Body of pancreas (tissue), 4 donors: ENCODE data around the gene SIRT7. TPM values are rescaled to one million over a fixed set of nuclear protein-coding genes. Genes with fewer than 3 reads are reported as not detected.
A peak's percentile ranks its signal among the peaks of the same experiment; 100 is the strongest.

Source experiments
- ATAC-seq: fragments of 150-250 bp; one replicate; pipeline ENCODE4 v1.9.1; 2016
- DNase-seq, 4 donors: peaks; one replicate each; pipeline ENCODE4 v3.0.0-alpha.2; 2019
- H3K27ac ChIP-seq, 4 donors: fragments of 200-600 bp; sonication (generic); 1 replicate in 3 of 4; 2 replicates in 1 of 4; pipeline versions ENCODE4 v1.5.1 to v1.6.1; 2016 to 2019; ENCODE audit warnings: mild to moderate bottlenecking in 1 of 4, mixed read lengths in 1 of 4, moderate library complexity in 1 of 4
- H3K27me3 ChIP-seq, 2 donors: fragments of 200-600 bp; sonication (generic); one replicate each; pipeline ENCODE4 v1.6.0; 2016; ENCODE audit warnings: mild to moderate bottlenecking in 1 of 2
- H3K36me3 ChIP-seq, 2 donors: fragments of 200-600 bp; sonication (generic); replicated peaks in 1 of 2; 2 replicates each; pipeline ENCODE4 v1.5.1; 2016; ENCODE audit warnings: low read depth in 2 of 2; ENCODE audit not compliant: insufficient read depth in 1 of 2
- H3K4me1 ChIP-seq: fragments of 200-600 bp; sonication (generic); one replicate; pipeline ENCODE4 v1.6.0; 2016
- H3K4me3 ChIP-seq, 2 donors: fragments of 200-600 bp; sonication (generic); 1 replicate in 1 of 2; 2 replicates in 1 of 2; pipeline ENCODE4 v1.5.1; 2016 to 2019
- H3K9me3 ChIP-seq, 3 donors: fragments of 200-600 bp; sonication (generic); 1 replicate in 2 of 3; 2 replicates in 1 of 3; pipeline ENCODE4 v1.5.1; 2016
- CTCF ChIP-seq, 7 experiments: fragments of 450-650 bp in 4 of 7; fragments of 200-600 bp in 3 of 7; sonication (generic) in 3 of 7; IDR thresholded peaks; one replicate each; pipeline ENCODE4 v1.5.1; 2016 to 2019; ENCODE audit warnings: antibody characterized with exemption in 7 of 7
- POLR2A ChIP-seq, 3 donors: fragments of 450-650 bp; IDR thresholded peaks; one replicate each; pipeline ENCODE4 v1.6.1; 2016; ENCODE audit warnings: antibody characterized with exemption in 3 of 3, mild to moderate bottlenecking in 2 of 3
- WGBS, 2 donors: methylation state at CpG; one replicate each; pipeline ENCODE4 v1.1.5; 2017; 5-methylcytosine and 5-hydroxymethylcytosine counted together
- intact Hi-C: fragments of 100-400 bp; cut with DNase I; formaldehyde crosslinking; loops from one replicate; pipeline ENCODE4 v1.15.1; 2023
- total RNA-seq, 2 donors: library from RNA; depleted of rRNA; stranded (reverse); fragments of >200 nt; gene quantifications; one replicate each; pipeline ENCODE4 v1.1.0, GENCODE V29; 2016

The SIRT7 gene
- total RNA-seq, 2 donors from 2014 or later = 23.9 to 48.5 TPM

GRCh38 chr17:81870981-81871386 is 47.0 kb downstream of the SIRT7 start, which contains the start of gene ARHGDIA:
TSS of gene ARHGDIA (minus strand) at chr17:81871337. CDS start at chr17:81869930, 1,407 bp downstream.
- DNase-seq = peak in 2 of 4 donors; percentile 95 to 97
- peak; percentile 75 for ATAC-seq
- Histone ChIP-seq H3K36me3 (no peaks in the 10 kb centered on the region), H3K9me3 (no peaks in the 10 kb centered on the region), H3K4me3 (peak within 1 kb of the TSS; percentile 55 to 77), H3K4me1 (peaks cover 55% of the 10 kb centered on the region), H3K27ac (peak within 1 kb of the TSS; percentile 95 to 99 (median 98)), H3K27me3 (no peaks in the 10 kb centered on the region)
- 0% methylated on average over 2 of the region's 64 CpGs; no CpG with 5 or more reads in 1 of the 2 donors for WGBS, 2 donors
- intact Hi-C loops = no loop called here
- TF ChIP-seq POLR2A (IDR thresholded peaks at IDR 0.05) (no peak), CTCF (IDR thresholded peaks at IDR 0.05) (no peak)

GRCh38 chr17:81870131-81870980 is 47.6 kb downstream of the SIRT7 start:
- Histone ChIP-seq H3K27ac (peak overlapping the region; percentile 95 to 99 (median 98)), H3K4me1 (peaks cover 61% of the 10 kb centered on the region), H3K4me3 (peak overlapping the region; percentile 3 to 55), H3K36me3 (no peaks in the 10 kb centered on the region), H3K27me3 (no peaks in the 10 kb centered on the region), H3K9me3 (no peaks in the 10 kb centered on the region)
- DNase-seq (peak in 3 of 4 donors; percentile 49 to 61 (median 50)), ATAC-seq (peak; percentile 5)
- 1 to 10% methylated on average over 8 to 47 of the region's 65 CpGs for WGBS, 2 donors
- no peak for TF ChIP-seq CTCF (IDR thresholded peaks at IDR 0.05)
- TF ChIP-seq POLR2A (IDR thresholded peaks at IDR 0.05) = peak in 1 of 3 donors; percentile 36
- intact Hi-C loops = no loop called here

- H3K27ac ChIP-seq = peak overlapping the region; percentile 95 to 99 (median 98)
- H3K36me3 ChIP-seq = no peaks in the 10 kb centered on the region
- 32 to 50% methylated on average over 21 to 44 of the region's 52 CpGs for WGBS, 2 donors
- no peaks in the 10 kb centered on the region for H3K27me3 ChIP-seq
- no peak for ATAC-seq
- H3K4me1 ChIP-seq = peaks cover 70% of the 10 kb centered on the region
- peak overlapping the region in 1 of 2 donors; percentile 3 for H3K4me3 ChIP-seq
- H3K9me3 ChIP-seq = no peaks in the 10 kb centered on the region
- peak; percentile 51 to 60 (median 54) for DNase-seq
- intact Hi-C loops = no loop called here
- TF ChIP-seq POLR2A (IDR thresholded peaks at IDR 0.05) = peak in 1 of 3 donors; percentile 17
- peak; percentile 59 to 83 (median 67) for TF ChIP-seq CTCF (IDR thresholded peaks at IDR 0.05)
Measured at GRCh38 chr17:81869221-81870130, 48.5 kb downstream of the SIRT7 start.

GRCh38 chr17:81868674-81869220 is 49.2 kb downstream of the SIRT7 start:
- WGBS, 2 donors = 68 to 89% methylated on average over 14 to 30 of the region's 30 CpGs
- no peak for TF ChIP-seq POLR2A (IDR thresholded peaks at IDR 0.05)
- TF ChIP-seq CTCF (IDR thresholded peaks at IDR 0.05) = no peak
- no peaks in the 10 kb centered on the region for H3K36me3 ChIP-seq
- H3K4me3 ChIP-seq = no peak overlapping the region
- DNase-seq (peak; percentile 51 to 69 (median 61)), ATAC-seq (no peak)
- no peaks in the 10 kb centered on the region for H3K27me3 ChIP-seq
- H3K9me3 ChIP-seq = no peaks in the 10 kb centered on the region
- intact Hi-C loops = no loop called here
- peak overlapping the region; percentile 95 to 99 (median 98) for H3K27ac ChIP-seq
- H3K4me1 ChIP-seq = peaks cover 77% of the 10 kb centered on the region
